HepG2 (cell line): ENCODE data around the gene CCDC59. TPM values are rescaled to one million over a fixed set of nuclear protein-coding genes. Genes with fewer than 3 reads are reported as not detected.

Experiments used
- ATAC-seq: fragments of 200-7000 bp; cut with Tn5 transposase; 3 replicates; pipeline ENCODE4 v1.9.1; 2020; ENCODE audit warnings: mild to moderate bottlenecking, moderate library complexity
- BruUV-seq: library from RNA; stranded (reverse); fragments of 400-500 nt; replicated peaks from 2 replicates; lab custom pipeline; 2021; lab: Mats Ljungman, UMichigan
- CTCF ChIA-PET: fragments of 300-600 bp; formaldehyde crosslinking; extraction: SDS; loops from one replicate; lab custom pipeline; 2021; ENCODE audit warnings: low total read pairs, inconsistent platforms, low intra/inter-chr PET ratio; lab: Yijun Ruan, JAX
- POLR2A ChIA-PET: fragments of 350-600 bp; sonication (Branson Sonifier 250); formaldehyde crosslinking; loops from one replicate; lab custom pipeline; 2020; ENCODE audit warnings: antibody characterized with exemption, inconsistent platforms; lab: Yijun Ruan, JAX
- DNase-seq: peaks from one replicate; pipeline ENCODE4 v3.0.0-alpha.2; 2015; ENCODE audit warnings: low spot score
- FAIRE-seq: peaks from 3 replicates; lab custom pipeline; 2011; peaks lifted over from hg19 to GRCh38; lab: Jason Lieb, UNC
- H2AFZ ChIP-seq: one replicate; pipeline ENCODE4 v1.6.1; 2011; ENCODE audit warnings: low read length, inconsistent platforms
- H3K27ac ChIP-seq: fragments of 300-600 bp; 3 replicates; pipeline ENCODE4 v1.8.0; 2011; ENCODE audit warnings: mixed run types, mild to moderate bottlenecking, mixed read lengths, low read length, inconsistent platforms; ENCODE audit not compliant: insufficient read depth; ENCODE audit errors: extremely low read length
- H3K27me3 ChIP-seq, 2 experiments: fragments of 200-600 bp in 1 of 2; 2 replicates in 1 of 2; 3 replicates in 1 of 2; pipeline versions ENCODE4 v1.6.0 to v1.8.0; 2011; ENCODE audit warnings: low read length in 2 of 2, mild to moderate bottlenecking in 2 of 2, moderate library complexity in 2 of 2, inconsistent platforms in 1 of 2; ENCODE audit not compliant: insufficient read depth in 2 of 2, control insufficient read depth in 1 of 2
- H3K36me3 ChIP-seq, 2 experiments: fragments of 200-600 bp in 1 of 2; replicated peaks in 1 of 2; 2 replicates in 1 of 2; 3 replicates in 1 of 2; pipeline versions ENCODE4 v1.5.1 to v1.8.0; 2011; ENCODE audit warnings: low read length in 2 of 2, inconsistent platforms in 1 of 2; ENCODE audit not compliant: insufficient read depth in 2 of 2, control insufficient read depth in 1 of 2
- H3K4me1 ChIP-seq: 2 replicates; pipeline ENCODE4 v1.5.1; 2012; ENCODE audit warnings: low read length, inconsistent platforms; ENCODE audit not compliant: insufficient read depth
- H3K4me2 ChIP-seq: 2 replicates; pipeline ENCODE4 v1.6.0; 2011; ENCODE audit warnings: low read depth, low read length, inconsistent platforms
- H3K4me3 ChIP-seq, 3 experiments: fragments of 200-600 bp in 1 of 3; sonication (generic), shearing (Covaris generic) in 1 of 3; replicated peaks in 1 of 3; 2 replicates each; pipeline ENCODE4 v1.5.1; 2011 to 2016; ENCODE audit warnings: low read length in 3 of 3, inconsistent platforms in 2 of 3, low read depth in 2 of 3, mild to moderate bottlenecking in 2 of 3, control low read depth in 1 of 3, mixed read lengths in 1 of 3; ENCODE audit not compliant: insufficient read depth in 1 of 3
- H3K79me2 ChIP-seq: one replicate; pipeline ENCODE4 v1.6.1; 2011; ENCODE audit warnings: low read length, inconsistent platforms; ENCODE audit not compliant: insufficient read depth
- H3K9ac ChIP-seq: 2 replicates; pipeline ENCODE4 v1.6.0; 2011; ENCODE audit warnings: mild to moderate bottlenecking, low read depth, low read length, inconsistent platforms; ENCODE audit not compliant: insufficient read depth
- H3K9me3 ChIP-seq: 2 replicates; pipeline ENCODE4 v1.5.1; 2012; ENCODE audit warnings: mild to moderate bottlenecking, low read length
- H4K20me1 ChIP-seq: 2 replicates; pipeline ENCODE4 v1.6.0; 2011; ENCODE audit warnings: inconsistent platforms, mild to moderate bottlenecking, low read length, moderate library complexity; ENCODE audit not compliant: insufficient read depth
- CEBPG ChIP-seq: IDR thresholded peaks from 2 replicates; pipeline ENCODE4 v1.6.1; 2016
- CENPX ChIP-seq: sonication (generic); formaldehyde crosslinking; IDR thresholded peaks from 2 replicates; pipeline ENCODE4 v1.9.0; 2021; ENCODE audit warnings: mild to moderate bottlenecking, missing genetic modification reagents, moderate library complexity
- ESRRA ChIP-seq: sonication (generic); formaldehyde crosslinking; IDR thresholded peaks from 2 replicates; pipeline ENCODE4 v1.5.1; 2020; ENCODE audit warnings: mild to moderate bottlenecking, low read depth, missing genetic modification reagents
- MBNL3 ChIP-seq: fragments of 250-450 bp; sonication (Bioruptor Pico); conservative IDR thresholded peaks from 2 replicates; pipeline ENCODE4 v1.8.0; 2022; ENCODE audit warnings: mild to moderate bottlenecking, inconsistent platforms
- SALL2 ChIP-seq: sonication (generic); formaldehyde crosslinking; IDR thresholded peaks from 2 replicates; pipeline ENCODE4 v1.8.1; 2023; ENCODE audit warnings: mild to moderate bottlenecking, missing genetic modification reagents, inconsistent platforms
- SMC3 ChIP-seq: IDR thresholded peaks from 2 replicates; pipeline ENCODE4 v1.6.1; 2011; ENCODE audit warnings: low read length, improper control_type of control experiment
- SP1 ChIP-seq, 2 experiments: fragments of 450-650 bp in 1 of 2; sonication (generic) in 1 of 2; formaldehyde crosslinking in 1 of 2; IDR thresholded peaks; 2 replicates each; pipeline versions ENCODE4 v1.4.0 to v1.6.1; 2016 to 2020; ENCODE audit warnings: missing genetic modification reagents in 1 of 2
- SRY ChIP-seq: sonication (generic); formaldehyde crosslinking; IDR thresholded peaks from 2 replicates; pipeline ENCODE4 v1.8.0; 2022; ENCODE audit warnings: mild to moderate bottlenecking, missing genetic modification reagents
- ZBTB7B ChIP-seq: sonication (generic); formaldehyde crosslinking; IDR thresholded peaks from 2 replicates; pipeline ENCODE4 v1.4.0; 2020; ENCODE audit warnings: missing genetic modification reagents
- ZNF513 ChIP-seq: sonication (generic); formaldehyde crosslinking; conservative IDR thresholded peaks from 2 replicates; pipeline ENCODE4 v1.5.0; 2020; ENCODE audit warnings: missing genetic modification reagents
- WGBS: methylation state at CpG from one replicate; pipeline ENCODE4 v1.1.6; 2017; ENCODE audit warnings: low lambda C conversion rate; 5-methylcytosine and 5-hydroxymethylcytosine counted together
- in situ Hi-C: cut with HindIII; loops from 2 replicates; pipeline ENCODE4 v1.10.0; 2017; ENCODE audit warnings: low pct_unique_long_range_greater_than_20kb; ENCODE audit not compliant: extremely low pct_ligation_motif_present
- intact Hi-C: fragments of 100-400 bp; cut with micrococcal nuclease; formaldehyde crosslinking; loops from one replicate; pipeline ENCODE4 v1.10.0; 2022; ENCODE audit not compliant: unreplicated experiment
- polyA plus RNA-seq, 8 experiments: library from polyadenylated mRNA; depleted of rRNA in 3 of 8; stranded (reverse) in 7 of 8; unstranded in 1 of 8; fragments of >200 nt; fragmentation: Illumina TruSeq in 4 of 8; extraction: Trizol in 4 of 8; gene quantifications; 2 replicates each; pipeline versions ENCODE4 v1.2.1 to v1.2.3, GENCODE V29; 2011 to 2016; ENCODE audit warnings: low read depth in 4 of 8, missing spikeins in 1 of 8, mixed read lengths in 1 of 8; ENCODE audit not compliant: insufficient read depth in 1 of 8
- total RNA-seq, 5 experiments: library from RNA; depleted of rRNA; stranded (reverse); fragments of >200 nt; fragmentation: Illumina TruSeq; extraction: Trizol; gene quantifications; 2 replicates each; pipeline ENCODE4 v1.2.3, GENCODE V29; 2016; ENCODE audit warnings: low read depth in 1 of 5
- TF ChIP-seq, protein P1 (sequence below): IDR thresholded peaks from 2 replicates; pipeline ENCODE4 v1.6.1; 2016; ENCODE audit warnings: mild to moderate bottlenecking
- TF ChIP-seq, protein P2 (sequence below): sonication (generic); formaldehyde crosslinking; IDR thresholded peaks from 2 replicates; pipeline ENCODE4 v1.4.0; 2020; ENCODE audit warnings: missing genetic modification reagents, borderline replicate concordance

The CCDC59 gene
- total and polyA plus RNA-seq, 2 of the 13 experiments (the other 11 are each of a cell fraction or from before 2014, with no cell fraction given): 16.1 to 81.3 TPM

- H3K36me3 ChIP-seq: no peaks in the 10 kb centered on the region
- no peak overlapping the region for H3K9ac ChIP-seq
- no peaks in the 10 kb centered on the region for H4K20me1 ChIP-seq
- ATAC-seq (no peak), DNase-seq (no peak), FAIRE-seq (no peak)
- H3K27ac ChIP-seq: no peak overlapping the region
- H3K79me2 ChIP-seq: no peaks in the 10 kb centered on the region
- no TSS peak for BruUV-seq
- CTCF ChIA-PET: interaction anchor here (1.5 kb wide), 1 partner anchor 683 kb away, joined by 9 read pairs; no protein-coding TSS in a partner anchor
- H3K4me3 ChIP-seq: no peak overlapping the region
- H3K4me1 ChIP-seq: no peaks in the 10 kb centered on the region
- in situ Hi-C loops (loop anchor here (10.0 kb wide), 1 partner anchor 683 kb away; no protein-coding TSS in a partner anchor), intact Hi-C loops (loop anchor here (1.0 kb wide), 1 partner anchor 684 kb away; no protein-coding TSS in a partner anchor)
- no peak overlapping the region for H2AFZ ChIP-seq
- POLR2A ChIA-PET: no interaction called here
- no peaks in the 10 kb centered on the region for H3K9me3 ChIP-seq
- H3K4me2 ChIP-seq: no peak overlapping the region
- no peak for TF ChIP-seq CENPX (CRISPR knock-in tag)
- no peak for TF ChIP-seq SRY (CRISPR knock-in tag)
- TF ChIP-seq SP1 (IDR thresholded peaks at IDR 0.05): no peak
- no peak for TF ChIP-seq SP1 (CRISPR knock-in tag; IDR thresholded peaks at IDR 0.05)
- TF ChIP-seq, protein P1, sequence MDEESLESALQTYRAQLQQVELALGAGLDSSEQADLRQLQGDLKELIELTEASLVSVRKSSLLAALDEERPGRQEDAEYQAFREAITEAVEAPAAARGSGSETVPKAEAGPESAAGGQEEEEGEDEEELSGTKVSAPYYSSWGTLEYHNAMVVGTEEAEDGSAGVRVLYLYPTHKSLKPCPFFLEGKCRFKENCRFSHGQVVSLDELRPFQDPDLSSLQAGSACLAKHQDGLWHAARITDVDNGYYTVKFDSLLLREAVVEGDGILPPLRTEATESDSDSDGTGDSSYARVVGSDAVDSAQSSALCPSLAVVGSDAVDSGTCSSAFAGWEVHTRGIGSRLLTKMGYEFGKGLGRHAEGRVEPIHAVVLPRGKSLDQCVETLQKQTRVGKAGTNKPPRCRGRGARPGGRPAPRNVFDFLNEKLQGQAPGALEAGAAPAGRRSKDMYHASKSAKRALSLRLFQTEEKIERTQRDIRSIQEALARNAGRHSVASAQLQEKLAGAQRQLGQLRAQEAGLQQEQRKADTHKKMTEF (CRISPR knock-in tag): no peak
- TF ChIP-seq ZBTB7B (CRISPR knock-in tag): no peak
- TF ChIP-seq CEBPG (CRISPR knock-in tag): no peak
- no peak for TF ChIP-seq SMC3
- TF ChIP-seq, protein P2, sequence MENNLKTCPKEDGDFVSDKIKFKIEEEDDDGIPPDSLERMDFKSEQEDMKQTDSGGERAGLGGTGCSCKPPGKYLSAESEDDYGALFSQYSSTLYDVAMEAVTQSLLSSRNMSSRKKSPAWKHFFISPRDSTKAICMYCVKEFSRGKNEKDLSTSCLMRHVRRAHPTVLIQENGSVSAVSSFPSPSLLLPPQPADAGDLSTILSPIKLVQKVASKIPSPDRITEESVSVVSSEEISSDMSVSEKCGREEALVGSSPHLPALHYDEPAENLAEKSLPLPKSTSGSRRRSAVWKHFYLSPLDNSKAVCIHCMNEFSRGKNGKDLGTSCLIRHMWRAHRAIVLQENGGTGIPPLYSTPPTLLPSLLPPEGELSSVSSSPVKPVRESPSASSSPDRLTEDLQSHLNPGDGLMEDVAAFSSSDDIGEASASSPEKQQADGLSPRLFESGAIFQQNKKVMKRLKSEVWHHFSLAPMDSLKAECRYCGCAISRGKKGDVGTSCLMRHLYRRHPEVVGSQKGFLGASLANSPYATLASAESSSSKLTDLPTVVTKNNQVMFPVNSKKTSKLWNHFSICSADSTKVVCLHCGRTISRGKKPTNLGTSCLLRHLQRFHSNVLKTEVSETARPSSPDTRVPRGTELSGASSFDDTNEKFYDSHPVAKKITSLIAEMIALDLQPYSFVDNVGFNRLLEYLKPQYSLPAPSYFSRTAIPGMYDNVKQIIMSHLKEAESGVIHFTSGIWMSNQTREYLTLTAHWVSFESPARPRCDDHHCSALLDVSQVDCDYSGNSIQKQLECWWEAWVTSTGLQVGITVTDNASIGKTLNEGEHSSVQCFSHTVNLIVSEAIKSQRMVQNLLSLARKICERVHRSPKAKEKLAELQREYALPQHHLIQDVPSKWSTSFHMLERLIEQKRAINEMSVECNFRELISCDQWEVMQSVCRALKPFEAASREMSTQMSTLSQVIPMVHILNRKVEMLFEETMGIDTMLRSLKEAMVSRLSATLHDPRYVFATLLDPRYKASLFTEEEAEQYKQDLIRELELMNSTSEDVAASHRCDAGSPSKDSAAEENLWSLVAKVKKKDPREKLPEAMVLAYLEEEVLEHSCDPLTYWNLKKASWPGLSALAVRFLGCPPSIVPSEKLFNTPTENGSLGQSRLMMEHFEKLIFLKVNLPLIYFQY (CRISPR knock-in tag): no peak
- no peak for TF ChIP-seq ESRRA (CRISPR knock-in tag)
- TF ChIP-seq ZNF513 (CRISPR knock-in tag): no peak
- TF ChIP-seq SALL2 (CRISPR knock-in tag): no peak
- no peak for TF ChIP-seq MBNL3 (CRISPR knock-in tag)
- WGBS: 0% methylated on average over 1 of the region's 1 CpG
- no peaks in the 10 kb centered on the region for H3K27me3 ChIP-seq
Observed at GRCh38 chr12:82327861-82328260, 30.3 kb downstream of the CCDC59 start.
